Karpas-422 (cell line): Measurements from ENCODE around the gene WSB2. TPM values are rescaled to one million over a fixed set of nuclear protein-coding genes. Genes with fewer than 3 reads are reported as not detected.
A peak's percentile ranks its signal among the peaks of the same experiment; 100 is the strongest.
"Not testable (repeated sequence)": the region's sequence is repeated elsewhere in the genome, so short reads cannot be mapped to it uniquely, and the experiment has no call there.

Source experiments
- DNase-seq: peaks from one replicate; pipeline ENCODE4 v3.0.0-alpha.2; 2015
- H2AFZ ChIP-seq: fragments of 200-600 bp; sonication (generic); 2 replicates; pipeline ENCODE4 v1.6.1; 2014; ENCODE audit warnings: antibody characterized with exemption, low read length, mixed read lengths
- H3K27ac ChIP-seq: fragments of 200-600 bp; sonication (generic); 2 replicates; pipeline ENCODE4 v1.5.1; 2014; ENCODE audit warnings: mild to moderate bottlenecking, low read length, moderate library complexity
- H3K27me3 ChIP-seq: fragments of 200-600 bp; sonication (generic); 2 replicates; pipeline ENCODE4 v1.6.1; 2014; ENCODE audit warnings: low read length, mixed read lengths
- H3K36me3 ChIP-seq: fragments of 200-600 bp; sonication (generic); 2 replicates; pipeline ENCODE4 v1.6.1; 2014; ENCODE audit warnings: low read length, mixed read lengths; ENCODE audit not compliant: insufficient read depth
- H3K4me1 ChIP-seq: fragments of 200-600 bp; sonication (generic); 2 replicates; pipeline ENCODE4 v1.6.1; 2014; ENCODE audit warnings: mild to moderate bottlenecking, low read length, mixed read lengths
- H3K4me2 ChIP-seq: fragments of 200-600 bp; sonication (generic); 2 replicates; pipeline ENCODE4 v1.6.1; 2014; ENCODE audit warnings: low read length, low read depth, mild to moderate bottlenecking; ENCODE audit not compliant: poor library complexity, severe bottlenecking
- H3K4me3 ChIP-seq: fragments of 200-600 bp; sonication (generic); 2 replicates; pipeline ENCODE4 v1.5.1; 2014; ENCODE audit warnings: mild to moderate bottlenecking, antibody characterized with exemption, low read length, mixed read lengths
- H3K79me2 ChIP-seq: fragments of 200-600 bp; sonication (generic); 2 replicates; pipeline ENCODE4 v1.6.1; 2014; ENCODE audit warnings: mild to moderate bottlenecking, low read length, mixed read lengths
- H3K9ac ChIP-seq: fragments of 200-600 bp; sonication (generic); 2 replicates; pipeline ENCODE4 v1.6.0; 2014; ENCODE audit warnings: low read length
- H3K9me2 ChIP-seq: fragments of 200-600 bp; sonication (generic), shearing (Covaris generic); replicated peaks from 2 replicates; pipeline ENCODE4 v1.6.0; 2014; ENCODE audit warnings: mild to moderate bottlenecking, low read length, moderate library complexity; ENCODE audit not compliant: insufficient read depth
- H3K9me3 ChIP-seq: fragments of 300-700, 200-600 bp; sonication (generic); 2 replicates; pipeline ENCODE4 v1.6.1; 2014; ENCODE audit warnings: low read length, mixed read lengths
- H4K20me1 ChIP-seq: fragments of 200-600 bp; sonication (generic); 2 replicates; pipeline ENCODE4 v1.6.1; 2014; ENCODE audit warnings: mild to moderate bottlenecking, antibody characterized with exemption, low read length, low read depth; ENCODE audit not compliant: insufficient read depth
- total RNA-seq: library from RNA; depleted of rRNA; stranded (reverse); fragments of >200 nt; shearing (Covaris generic); gene quantifications from 2 replicates; pipeline ENCODE4 v1.2.3, GENCODE V29; 2014; ENCODE audit warnings: low replicate concordance

The WSB2 gene
- total RNA-seq, 1 experiment from 2014 or later = 28.8 TPM

DNA sequence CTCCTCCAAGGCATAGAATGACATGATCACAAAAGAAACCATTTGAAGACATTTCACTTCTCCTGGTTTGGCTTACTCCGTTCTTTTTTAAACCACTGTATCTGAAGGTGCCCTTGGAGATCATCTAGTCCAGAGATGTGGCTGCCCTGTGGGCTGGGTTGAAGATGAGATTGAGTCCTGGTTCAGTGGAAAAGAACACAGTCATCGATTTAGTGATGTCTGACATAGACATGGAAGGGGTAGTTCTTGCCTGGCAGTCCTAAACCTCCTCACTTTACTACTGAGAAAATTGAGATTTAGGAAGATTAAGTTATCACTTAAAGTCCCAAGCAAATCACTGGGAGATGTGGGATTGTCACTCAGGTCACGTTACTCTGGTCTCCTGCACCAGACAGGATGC, 40.1 kb upstream of the WSB2 start:
- Histone ChIP-seq H3K36me3 (no peaks in the 10 kb centered on the region), H3K9me3 (no peaks in the 10 kb centered on the region), H3K4me3 (no peak overlapping the region), H3K9ac (no peak overlapping the region), H2AFZ (no peak overlapping the region), H3K4me1 (peaks cover 28% of the 10 kb centered on the region), H3K79me2 (no peaks in the 10 kb centered on the region), H3K27me3 (no peaks in the 10 kb centered on the region), H3K9me2 (no peaks in the 10 kb centered on the region), H3K27ac (no peak overlapping the region), H3K4me2 (no peak overlapping the region), H4K20me1 (no peaks in the 10 kb centered on the region)
- DNase-seq = no peak

- Histone ChIP-seq H3K27ac (no peak overlapping the region), H3K79me2 (no peaks in the 10 kb centered on the region)
These were observed 38.1 kb upstream of the WSB2 start for GRCh38 chr12:118098911-118099671.

DNA sequence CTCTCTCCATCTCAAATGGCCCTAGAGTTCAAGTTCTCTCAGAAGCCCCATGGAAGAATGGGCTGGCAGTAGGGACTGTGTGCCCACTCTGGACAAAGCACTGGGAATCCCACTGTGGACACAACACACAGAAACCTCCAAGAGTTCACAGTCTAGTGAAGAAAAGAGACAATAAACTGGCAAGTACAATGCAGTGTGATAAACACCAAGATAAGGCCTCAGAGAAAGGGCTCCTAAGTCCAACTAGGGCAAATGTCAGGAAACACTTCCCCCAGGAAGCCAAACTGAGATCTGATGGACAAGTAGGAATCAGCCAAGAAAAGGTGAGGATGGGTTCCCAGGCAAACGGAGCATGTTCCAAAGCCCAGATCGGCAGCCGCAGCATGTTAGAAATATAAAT, 37.4 kb upstream of the WSB2 start:
- H3K4me1 ChIP-seq = peaks cover 17% of the 10 kb centered on the region
- H3K79me2 ChIP-seq = no peaks in the 10 kb centered on the region
- no peaks in the 10 kb centered on the region for H3K36me3 ChIP-seq
- no peaks in the 10 kb centered on the region for H3K9me3 ChIP-seq
- DNase-seq = no peak
- H3K4me3 ChIP-seq = no peak overlapping the region
- H3K27ac ChIP-seq = no peak overlapping the region
- H3K9ac ChIP-seq = no peak overlapping the region
- H3K9me2 ChIP-seq = no peaks in the 10 kb centered on the region
- H4K20me1 ChIP-seq = no peaks in the 10 kb centered on the region
- H3K27me3 ChIP-seq = no peaks in the 10 kb centered on the region
- no peak overlapping the region for H3K4me2 ChIP-seq
- no peak overlapping the region for H2AFZ ChIP-seq

More at GRCh38 chr12:118098911-118099671, 38.1 kb upstream of the WSB2 start:
- H3K9me3 ChIP-seq = no peaks in the 10 kb centered on the region
- DNase-seq = peak; percentile 43
- H3K27me3 ChIP-seq = no peaks in the 10 kb centered on the region
- H3K4me3 ChIP-seq = no peak overlapping the region
- H3K4me1 ChIP-seq = peaks cover 24% of the 10 kb centered on the region
- no peaks in the 10 kb centered on the region for H3K36me3 ChIP-seq
- no peak overlapping the region for H3K4me2 ChIP-seq
- H4K20me1 ChIP-seq = no peaks in the 10 kb centered on the region
- H2AFZ ChIP-seq = no peak overlapping the region
- H3K9me2 ChIP-seq = no peaks in the 10 kb centered on the region
- H3K9ac ChIP-seq = no peak overlapping the region

- H3K9me3 ChIP-seq = no peaks in the 10 kb centered on the region
- H3K27me3 ChIP-seq = no peaks in the 10 kb centered on the region
- H3K36me3 ChIP-seq = no peaks in the 10 kb centered on the region
- H3K27ac ChIP-seq = no peak overlapping the region
- H3K4me3 ChIP-seq = no peak overlapping the region
- H3K79me2 ChIP-seq = no peaks in the 10 kb centered on the region
- no peak overlapping the region for H3K9ac ChIP-seq
- no peaks in the 10 kb centered on the region for H3K9me2 ChIP-seq
- DNase-seq = no peak
- no peaks in the 10 kb centered on the region for H3K4me1 ChIP-seq
- H2AFZ ChIP-seq = no peak overlapping the region
- no peak overlapping the region for H3K4me2 ChIP-seq
- H4K20me1 ChIP-seq = no peaks in the 10 kb centered on the region
These were observed 33.1 kb upstream of the WSB2 start for GRCh38 chr12:118094039-118094438.

DNA sequence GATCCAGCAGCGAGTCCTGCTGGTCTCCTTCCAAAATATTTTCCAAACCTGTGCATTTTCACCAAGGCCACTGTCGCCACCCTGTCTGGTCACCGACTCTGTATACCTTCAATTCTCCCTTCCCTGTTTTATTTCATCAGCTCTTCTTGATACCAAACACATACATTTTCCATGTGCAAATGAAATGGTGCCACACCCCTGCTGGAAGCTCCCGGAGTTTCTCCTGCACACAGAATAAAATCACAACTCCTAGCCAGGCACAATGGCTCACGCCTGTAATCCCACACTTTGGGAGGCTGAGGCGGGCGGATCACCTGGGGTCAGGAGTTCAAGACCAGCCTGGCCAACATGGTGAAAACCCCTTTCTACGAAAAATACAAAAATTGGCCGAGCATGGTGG, 28.8 kb upstream of the WSB2 start:
- Histone ChIP-seq H3K9me3 (no peaks in the 10 kb centered on the region), H3K4me2 (no peak overlapping the region), H3K4me3 (no peak overlapping the region), H3K9me2 (no peaks in the 10 kb centered on the region), H3K4me1 (no peaks in the 10 kb centered on the region), H4K20me1 (no peaks in the 10 kb centered on the region), H3K9ac (no peak overlapping the region), H3K27me3 (no peaks in the 10 kb centered on the region), H3K79me2 (no peaks in the 10 kb centered on the region), H3K36me3 (no peaks in the 10 kb centered on the region), H3K27ac (no peak overlapping the region), H2AFZ (no peak overlapping the region)
- DNase-seq = no peak

DNA sequence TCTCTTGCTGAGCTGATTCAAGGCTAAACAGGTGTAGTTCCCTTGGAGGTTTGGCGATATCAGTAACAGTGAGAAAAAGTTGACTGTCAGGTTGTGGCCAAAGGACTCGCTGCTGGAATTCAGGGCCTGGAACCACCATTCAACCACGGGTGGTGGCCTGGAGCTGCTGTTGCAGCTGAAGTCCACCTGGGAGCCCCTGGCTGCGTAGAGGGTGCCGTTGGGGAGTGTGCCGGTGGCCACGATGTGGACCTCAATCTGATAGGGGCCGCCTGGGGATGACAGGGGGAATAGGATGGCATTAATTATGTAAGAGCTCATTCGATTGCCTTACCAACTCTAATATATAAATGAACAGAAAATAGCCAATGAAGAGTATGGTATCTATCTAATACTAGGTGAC, 21.2 kb upstream of the WSB2 start:
- H2AFZ ChIP-seq = no peak overlapping the region
- no peaks in the 10 kb centered on the region for H3K9me2 ChIP-seq
- H3K36me3 ChIP-seq = no peaks in the 10 kb centered on the region
- no peak overlapping the region for H3K27ac ChIP-seq
- H3K4me2 ChIP-seq = no peak overlapping the region
- no peak overlapping the region for H3K4me3 ChIP-seq
- no peak for DNase-seq
- no peaks in the 10 kb centered on the region for H3K79me2 ChIP-seq
- H3K4me1 ChIP-seq = no peaks in the 10 kb centered on the region
- no peaks in the 10 kb centered on the region for H4K20me1 ChIP-seq
- no peak overlapping the region for H3K9ac ChIP-seq
- H3K9me3 ChIP-seq = no peaks in the 10 kb centered on the region
- no peaks in the 10 kb centered on the region for H3K27me3 ChIP-seq

DNA sequence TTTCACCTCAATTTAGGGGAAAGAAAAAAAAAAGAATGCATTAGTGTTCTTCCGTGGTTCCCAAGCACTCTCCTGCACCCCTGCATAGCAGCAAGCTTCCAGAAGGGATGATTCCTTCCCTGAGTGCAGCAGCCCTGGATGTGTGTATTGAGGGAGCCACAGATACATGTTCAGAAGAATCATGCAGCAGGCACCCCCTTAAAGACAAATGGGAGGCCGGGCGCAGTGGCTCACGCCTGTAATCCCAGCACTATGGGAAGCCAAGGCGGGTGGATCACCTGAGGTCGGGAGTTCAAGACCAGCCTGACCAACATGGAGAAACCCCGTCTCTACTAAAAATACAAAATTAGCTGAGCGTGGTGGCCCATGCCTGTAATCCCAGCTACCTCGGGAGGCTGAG, 20.5 kb upstream of the WSB2 start:
- not testable (repeated sequence) for H4K20me1 ChIP-seq, H3K4me2 ChIP-seq, H3K27me3 ChIP-seq, H3K27ac ChIP-seq, H3K9ac ChIP-seq, H3K79me2 ChIP-seq, H2AFZ ChIP-seq, H3K9me2 ChIP-seq, DNase-seq, H3K4me1 ChIP-seq, H3K4me3 ChIP-seq, H3K9me3 ChIP-seq, H3K36me3 ChIP-seq

- no peaks in the 10 kb centered on the region for H3K27me3 ChIP-seq
- no peak overlapping the region for H3K4me2 ChIP-seq
- H3K9me2 ChIP-seq = no peaks in the 10 kb centered on the region
- no peak overlapping the region for H3K4me3 ChIP-seq
- H3K9me3 ChIP-seq = no peaks in the 10 kb centered on the region
- no peaks in the 10 kb centered on the region for H4K20me1 ChIP-seq
- no peak for DNase-seq
- no peaks in the 10 kb centered on the region for H3K79me2 ChIP-seq
- no peaks in the 10 kb centered on the region for H3K4me1 ChIP-seq
- no peak overlapping the region for H3K9ac ChIP-seq
- no peak overlapping the region for H2AFZ ChIP-seq
- no peak overlapping the region for H3K27ac ChIP-seq
- H3K36me3 ChIP-seq = no peaks in the 10 kb centered on the region
These were observed 12.8 kb upstream of the WSB2 start for GRCh38 chr12:118073768-118074167.
